Peyer's patch (tissue), 4 donors: ENCODE results near the gene MEGF6. TPM values are rescaled to one million over a fixed set of nuclear protein-coding genes. Genes with fewer than 3 reads are reported as not detected.

Source experiments
- DNase-seq, 3 donors: peaks; one replicate each; pipeline ENCODE4 v3.0.0-alpha.2; 2017 to 2019
- H3K27ac ChIP-seq, 4 donors: fragments of 200-600 bp; sonication (generic); one replicate each; pipeline ENCODE4 v1.5.1; 2016 to 2019
- H3K27me3 ChIP-seq, 2 donors: fragments of 200-600 bp; sonication (generic); one replicate each; pipeline ENCODE4 v1.5.1; 2019
- H3K36me3 ChIP-seq, 3 donors: fragments of 200-600 bp; sonication (generic); one replicate each; pipeline ENCODE4 v1.5.1; 2016 to 2019
- H3K4me1 ChIP-seq, 4 donors: fragments of 200-600 bp; sonication (generic); one replicate each; pipeline ENCODE4 v1.5.1; 2016 to 2019
- H3K4me3 ChIP-seq, 4 donors: fragments of 200-600 bp; sonication (generic); 1 replicate in 3 of 4; 2 replicates in 1 of 4; pipeline ENCODE4 v1.5.1; 2016 to 2019; ENCODE audit warnings: mild to moderate bottlenecking in 1 of 4
- H3K9me3 ChIP-seq, 4 donors: fragments of 200-600 bp; sonication (generic); one replicate each; pipeline ENCODE4 v1.5.1; 2016 to 2019; ENCODE audit warnings: mild to moderate bottlenecking in 1 of 4
- POLR2A ChIP-seq, 2 donors: fragments of 450-650 bp; IDR thresholded peaks; one replicate each; pipeline ENCODE4 v1.5.1; 2017; ENCODE audit warnings: antibody characterized with exemption in 2 of 2, mild to moderate bottlenecking in 2 of 2, moderate library complexity in 2 of 2
- total RNA-seq, 4 donors: library from RNA; depleted of rRNA; stranded (reverse); fragments of >200 nt; gene quantifications; one replicate each; pipeline ENCODE4 v1.1.0, GENCODE V29; 2016
- TF ChIP-seq, protein P1 (sequence below), 6 experiments: fragments of 450-650 bp in 4 of 6; fragments of 200-600 bp in 2 of 6; sonication (generic) in 1 of 6; IDR thresholded peaks; one replicate each; pipeline ENCODE4 v1.5.1; 2017 to 2019; ENCODE audit warnings: antibody characterized with exemption in 6 of 6, mild to moderate bottlenecking in 3 of 6, moderate library complexity in 1 of 6

MEGF6 gene
- total RNA-seq, 4 donors from 2014 or later: 2.5 to 61.1 (median 11.1) TPM

DNA sequence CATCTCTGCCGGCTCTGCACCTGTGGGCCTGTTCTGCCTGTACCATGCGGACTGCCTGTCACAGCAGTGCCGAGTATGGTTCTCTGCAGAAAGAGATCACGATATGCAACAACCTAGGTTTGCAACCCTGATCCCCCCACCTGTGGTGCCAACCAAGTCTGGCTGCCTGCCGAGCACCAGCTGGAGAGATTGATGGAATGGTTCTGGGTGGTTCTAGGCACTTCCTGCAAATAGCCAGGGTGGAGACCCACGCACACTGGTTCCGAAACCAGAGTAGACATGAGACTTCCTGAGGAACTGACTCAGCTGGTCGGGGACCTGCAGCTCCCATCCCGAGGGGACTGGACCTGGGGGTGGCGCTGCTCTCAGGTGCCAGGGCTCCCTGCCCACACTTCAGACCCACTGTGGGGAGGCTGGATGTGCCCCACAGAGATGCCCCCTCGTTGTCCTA lies 18.9 kb upstream of the MEGF6 start:
- TF ChIP-seq, protein P1, sequence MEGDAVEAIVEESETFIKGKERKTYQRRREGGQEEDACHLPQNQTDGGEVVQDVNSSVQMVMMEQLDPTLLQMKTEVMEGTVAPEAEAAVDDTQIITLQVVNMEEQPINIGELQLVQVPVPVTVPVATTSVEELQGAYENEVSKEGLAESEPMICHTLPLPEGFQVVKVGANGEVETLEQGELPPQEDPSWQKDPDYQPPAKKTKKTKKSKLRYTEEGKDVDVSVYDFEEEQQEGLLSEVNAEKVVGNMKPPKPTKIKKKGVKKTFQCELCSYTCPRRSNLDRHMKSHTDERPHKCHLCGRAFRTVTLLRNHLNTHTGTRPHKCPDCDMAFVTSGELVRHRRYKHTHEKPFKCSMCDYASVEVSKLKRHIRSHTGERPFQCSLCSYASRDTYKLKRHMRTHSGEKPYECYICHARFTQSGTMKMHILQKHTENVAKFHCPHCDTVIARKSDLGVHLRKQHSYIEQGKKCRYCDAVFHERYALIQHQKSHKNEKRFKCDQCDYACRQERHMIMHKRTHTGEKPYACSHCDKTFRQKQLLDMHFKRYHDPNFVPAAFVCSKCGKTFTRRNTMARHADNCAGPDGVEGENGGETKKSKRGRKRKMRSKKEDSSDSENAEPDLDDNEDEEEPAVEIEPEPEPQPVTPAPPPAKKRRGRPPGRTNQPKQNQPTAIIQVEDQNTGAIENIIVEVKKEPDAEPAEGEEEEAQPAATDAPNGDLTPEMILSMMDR (IDR thresholded peaks at IDR 0.05): no peak
- TF ChIP-seq POLR2A (IDR thresholded peaks at IDR 0.05): no peak
- Histone ChIP-seq H3K27me3 (no peaks in the 10 kb centered on the region), H3K27ac (no peak overlapping the region), H3K4me1 (peaks cover 0 to 14% (median 2%) of the 10 kb centered on the region in 4 donors), H3K4me3 (no peak overlapping the region), H3K36me3 (peaks cover 0 to 84% (median 0%) of the 10 kb centered on the region in 3 donors), H3K9me3 (no peaks in the 10 kb centered on the region)
- no peak for DNase-seq

GRCh38 chr1:3629561-3630160 lies 18.4 kb upstream of the MEGF6 start:
- Histone ChIP-seq H3K27ac (no peak overlapping the region), H3K4me1 (peaks cover 0 to 14% (median 2%) of the 10 kb centered on the region in 4 donors), H3K4me3 (no peak overlapping the region), H3K27me3 (no peaks in the 10 kb centered on the region), H3K36me3 (peaks cover 0 to 78% (median 0%) of the 10 kb centered on the region in 3 donors), H3K9me3 (no peaks in the 10 kb centered on the region)
- TF ChIP-seq, protein P1 (IDR thresholded peaks at IDR 0.05): no peak
- DNase-seq: no peak

DNA sequence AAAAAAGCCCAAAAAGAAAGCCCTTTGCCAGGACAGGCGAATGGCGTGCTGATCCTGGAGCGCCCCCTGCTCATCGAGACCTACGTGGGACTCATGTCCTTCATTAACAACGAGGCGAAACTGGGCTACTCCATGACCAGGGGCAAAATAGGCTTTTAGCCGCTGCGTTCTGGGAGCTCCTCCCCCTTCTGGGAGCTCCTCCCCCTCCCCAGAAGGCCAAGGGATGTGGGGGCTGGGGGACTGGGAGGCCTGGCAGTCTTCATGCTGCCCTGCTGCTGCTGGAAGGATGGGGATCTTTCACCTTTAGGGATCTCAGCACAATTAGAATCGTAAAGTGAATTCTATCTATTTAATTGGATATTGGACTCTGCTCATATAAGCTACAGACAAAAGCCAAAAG lies 17.1 kb upstream of the MEGF6 start:
- no peak for TF ChIP-seq POLR2A (IDR thresholded peaks at IDR 0.05)
- TF ChIP-seq, protein P1 (IDR thresholded peaks at IDR 0.05): no peak
- Histone ChIP-seq H3K9me3 (no peaks in the 10 kb centered on the region), H3K27me3 (no peaks in the 10 kb centered on the region), H3K27ac (no peak overlapping the region), H3K4me1 (peaks cover 0 to 20% (median 5%) of the 10 kb centered on the region in 4 donors), H3K36me3 (peaks cover 0 to 66% (median 0%) of the 10 kb centered on the region in 3 donors), H3K4me3 (no peak overlapping the region)
- no peak for DNase-seq

- H3K4me3 ChIP-seq: no peak overlapping the region
- no peaks in the 10 kb centered on the region for H3K27me3 ChIP-seq
- no peak overlapping the region for H3K27ac ChIP-seq
- TF ChIP-seq, protein P1 (IDR thresholded peaks at IDR 0.05): no peak
- TF ChIP-seq POLR2A (IDR thresholded peaks at IDR 0.05): no peak
- no peak for DNase-seq
- peaks cover 0 to 27% (median 7%) of the 10 kb centered on the region in 4 donors for H3K4me1 ChIP-seq
- H3K36me3 ChIP-seq: peaks cover 0 to 61% (median 0%) of the 10 kb centered on the region in 3 donors
- no peaks in the 10 kb centered on the region for H3K9me3 ChIP-seq
Observed at GRCh38 chr1:3627515-3628253, 16.4 kb upstream of the MEGF6 start.

DNA sequence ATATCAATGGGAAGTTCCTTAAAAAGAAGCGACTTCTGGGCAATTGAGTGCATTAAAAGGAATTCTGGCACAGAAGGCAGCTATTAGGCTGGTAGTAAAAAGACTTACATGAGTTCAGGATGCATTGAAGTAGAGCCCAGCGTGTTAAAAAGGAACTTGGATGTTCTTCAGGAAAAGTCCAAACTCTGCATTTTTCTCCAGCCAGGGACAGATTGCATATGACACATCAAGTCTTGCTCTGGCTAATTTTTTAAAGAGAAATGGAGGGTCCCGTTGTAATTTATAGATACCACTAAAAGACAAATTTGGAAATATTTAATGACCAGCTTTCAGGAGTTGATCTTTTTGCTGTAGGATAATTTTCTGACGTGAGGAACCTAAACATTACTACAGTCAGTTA lies 14.7 kb upstream of the MEGF6 start:
- Histone ChIP-seq H3K27me3 (no peaks in the 10 kb centered on the region), H3K4me3 (peak overlapping the region in 2 of 4 donors; percentile 98 to 100), H3K27ac (peak overlapping the region in 3 of 4 donors; percentile 94 to 100 (median 95)), H3K36me3 (peaks cover 0 to 44% (median 0%) of the 10 kb centered on the region in 3 donors), H3K4me1 (peaks cover 0 to 35% (median 7%) of the 10 kb centered on the region in 4 donors), H3K9me3 (no peaks in the 10 kb centered on the region)
- no peak for DNase-seq
- TF ChIP-seq, protein P1 (IDR thresholded peaks at IDR 0.05): no peak
- no peak for TF ChIP-seq POLR2A (IDR thresholded peaks at IDR 0.05)
